Measurements from ENCODE around the gene FGF16. TPM values are rescaled to one million over a fixed set of nuclear protein-coding genes. Genes with fewer than 3 reads are reported as not detected.

Gene FGF16
- not detected in 2 replicates for total RNA-seq (2013; cell fraction: nucleolus; rRNA removed)
- total RNA-seq (2014; rRNA removed) (not detected in 2 replicates), total RNA-seq (2014; rRNA removed; fragmentation: Illumina TruSeq; extraction: Trizol) (not detected in 2 replicates), total RNA-seq (2021) (not detected in 2 replicates), polyA plus RNA-seq (2011; rRNA removed) (not detected in 2 replicates), polyA plus RNA-seq (2014; fragmentation: Illumina TruSeq; extraction: Trizol) (not detected in 2 replicates), polyA plus RNA-seq (2014; fragmentation: Nextera tagmentation; extraction: Ambion mirVana) (not detected), polyA plus RNA-seq (2014; rRNA removed) (not detected in 2 replicates), polyA plus RNA-seq (2016; fragmentation: Nextera tagmentation; extraction: Ambion mirVana) (not detected), polyA minus RNA-seq (2011; rRNA and poly(A)+ RNA removed) (not detected in 2 replicates), Bru-seq, nascent RNA (percentile 8 among the genes with signal in this experiment), BruChase-seq, experiment 1, labeled RNA remaining after a 6-hour chase (not detected), BruChase-seq, experiment 2, labeled RNA remaining after a 2-hour chase (not detected)
- polyA plus RNA-seq (2011; ENCODE audit: low read depth), result not detected
- not detected in 2 replicates for polyA plus RNA-seq (2011; cell fraction: cytosol; rRNA removed)
- polyA plus RNA-seq (2011; cell fraction: nucleus; rRNA removed), result not detected in 2 replicates
- polyA plus RNA-seq (2012), result not detected in 2 replicates
- polyA minus RNA-seq (2011; cell fraction: cytosol; rRNA and poly(A)+ RNA removed), result not detected in 2 replicates
- polyA minus RNA-seq (2011; cell fraction: nucleus; rRNA and poly(A)+ RNA removed), result not detected in 2 replicates
- long read RNA-seq, experiment 1, result 0 reads
- long read RNA-seq, experiment 2, result 0 reads

GRCh38 chrX:77446908-77447652 lies at the start of gene FGF16:
FGF16 (plus strand) TSS chrX:77447389; CDS start chrX:77447675, 286 bp downstream.
- ChIA-PET SMC1A (ENCODE audit: uncharacterized antibody, unreplicated experiment) (interaction anchor here (0.5 kb wide), 1 partner anchor 667 kb away, joined by 3 read pairs; no protein-coding TSS in a partner anchor), RAD21 (ENCODE audit: unreplicated experiment) (no interaction called here), POLR2A (no interaction called here), CTCF (no interaction called here)
- Histone ChIP-seq H3K9ac (ENCODE audit: control insufficient read depth, insufficient read depth, low read length) (no peak within 1 kb of the TSS), H3K27me3 (replicated peaks in 1 of 2; ENCODE audit: control insufficient read depth in 2 of 2, insufficient read depth in 2 of 2, low read length in 1 of 2) (peaks cover 0 to 5% of the 10 kb centered on the region in 2 experiments; a peak in 3 of 4 replicates), H3K4me3 (peak within 1 kb of the TSS; percentile 22; the same call in 1 of the 2 replicates), H3K4me1 (ENCODE audit: control insufficient read depth, insufficient read depth, low read length) (no peaks in the 10 kb centered on the region), H3K4me2 (ENCODE audit: control insufficient read depth, insufficient read depth) (peak within 1 kb of the TSS; percentile 50; the same call in 1 of the 2 replicates), H3K27ac (ENCODE audit: control insufficient read depth, insufficient read depth) (no peak within 1 kb of the TSS), H3K9me3 (replicated peaks; ENCODE audit: control insufficient read depth, insufficient read depth, low read length) (no peaks in the 10 kb centered on the region; the same call in 2 of the 3 replicates), H3K36me3 (ENCODE audit: control insufficient read depth in 2 of 2, insufficient read depth in 2 of 2, low read length in 1 of 2) (no peaks in the 10 kb centered on the region), H2AFZ (ENCODE audit: control insufficient read depth, low read depth, low read length) (no peak within 1 kb of the TSS), H4K20me1 (ENCODE audit: control insufficient read depth, insufficient read depth) (no peaks in the 10 kb centered on the region), H3K79me2 (ENCODE audit: control insufficient read depth, insufficient read depth, low read length) (no peaks in the 10 kb centered on the region)
- ATAC-seq, result no peak
- no TSS peak for BruUV-seq (replicated peaks)
- DNase-seq (ENCODE audit: low read depth, low spot score), result no peak
- in situ Hi-C loops (cut with MboI), result no loop called here
- whole genome bisulfite sequencing (ENCODE audit: insufficient coverage, insufficient replicate concordance, low lambda C conversion rate, missing lambda C conversion rate), result 16% methylated on average over 46 of the region's 48 CpGs
- TF ChIP-seq E2F8 (IDR thresholded peaks at IDR 0.05; ENCODE audit: low read depth, partially characterized antibody), result no peak
- no peak for TF ChIP-seq CHD4 (IDR thresholded peaks at IDR 0.05)
- no peak for TF ChIP-seq RFX5 (IDR thresholded peaks at IDR 0.05; ENCODE audit: low read depth, low read length)
- TF ChIP-seq BMI1 (IDR thresholded peaks at IDR 0.05; ENCODE audit: borderline replicate concordance), result no peak
- TF ChIP-seq SIN3A (IDR thresholded peaks at IDR 0.05; ENCODE audit: low read depth, low read length), result no peak
- TF ChIP-seq SKIL (IDR thresholded peaks at IDR 0.05; ENCODE audit: low read depth, poor library complexity, severe bottlenecking), result no peak
- TF ChIP-seq IRF4 (IDR thresholded peaks at IDR 0.05; ENCODE audit: low read depth, low read length), result no peak
- TF ChIP-seq IKZF2 (IDR thresholded peaks at IDR 0.05), result no peak
- no peak for TF ChIP-seq RCOR1 (conservative IDR thresholded peaks at IDR 0.05; ENCODE audit: low read depth, low read length)
- no peak for TF ChIP-seq TARDBP (IDR thresholded peaks at IDR 0.05; ENCODE audit: borderline replicate concordance)
- intact Hi-C loops (cut with micrococcal nuclease; ENCODE audit: unreplicated experiment), result no loop called here
- no peak for FAIRE-seq
